ENCODE results near the gene ALPK1.
"Not testable (repeated sequence)": the region's sequence is repeated elsewhere in the genome, so short reads cannot be mapped to it uniquely, and the experiment has no call there.

The ALPK1 gene

DNA sequence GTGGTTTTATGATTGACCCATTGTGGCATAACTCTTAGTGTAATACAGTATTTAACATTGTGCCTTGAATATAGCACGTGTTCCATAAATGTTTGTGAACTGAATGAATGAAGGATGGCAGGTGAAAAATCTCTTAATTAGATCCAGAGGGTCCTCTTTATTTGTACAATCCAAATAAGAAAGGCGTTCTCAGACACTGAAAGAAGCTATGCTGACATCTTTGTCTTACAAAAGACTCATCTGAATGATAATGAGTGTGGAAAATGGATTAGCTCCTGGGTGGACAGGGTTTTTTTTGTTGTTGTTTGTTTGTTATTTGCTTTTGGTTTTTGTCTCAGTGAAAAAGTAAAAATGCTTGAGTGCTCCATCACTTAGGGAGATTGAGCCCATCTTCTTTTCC lies 156.2 kb downstream of the ALPK1 start:
- no peak for DNase-seq (ENCODE audit: low read depth)

- no peak for DNase-seq (ENCODE audit: low read depth)
These were observed 175.1 kb downstream of the ALPK1 start for GRCh38 chr4:112472318-112472717.

DNA sequence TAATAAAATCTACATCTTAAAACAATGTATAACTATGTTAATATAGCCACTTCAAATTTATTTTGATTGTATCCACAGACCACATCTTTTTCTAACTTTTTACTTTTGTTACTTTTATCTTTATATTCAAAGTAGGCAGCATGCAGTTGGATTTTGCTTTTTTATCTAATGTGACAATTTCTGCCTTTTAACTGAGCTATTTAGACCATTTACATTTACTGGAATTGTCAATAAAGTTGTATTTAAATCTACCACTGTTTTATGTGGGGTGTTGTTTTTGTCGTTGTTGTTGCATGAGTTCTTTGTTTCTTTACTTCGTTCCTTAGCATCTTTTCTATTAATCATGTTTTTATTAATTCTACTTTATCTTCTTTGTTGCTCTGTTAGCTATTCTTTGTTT lies 176.8 kb downstream of the ALPK1 start:
- no peak for DNase-seq (ENCODE audit: low read depth)

- DNase-seq (ENCODE audit: low read depth) = no peak
These were observed 188.8 kb downstream of the ALPK1 start for GRCh38 chr4:112485930-112486329.

GRCh38 chr4:112490808-112491207 lies 193.6 kb downstream of the ALPK1 start:
- not testable (repeated sequence) for DNase-seq (ENCODE audit: low read depth)

Data from HS-27A (cell line).